Measurements from ENCODE around the gene PTPRJ.
"Not testable (repeated sequence)": the region's sequence is repeated elsewhere in the genome, so short reads cannot be mapped to it uniquely, and the experiment has no call there.

Gene PTPRJ
- 83.2 to 222 (median 151) reads per million in 9 experiments for total RNA-seq

DNA sequence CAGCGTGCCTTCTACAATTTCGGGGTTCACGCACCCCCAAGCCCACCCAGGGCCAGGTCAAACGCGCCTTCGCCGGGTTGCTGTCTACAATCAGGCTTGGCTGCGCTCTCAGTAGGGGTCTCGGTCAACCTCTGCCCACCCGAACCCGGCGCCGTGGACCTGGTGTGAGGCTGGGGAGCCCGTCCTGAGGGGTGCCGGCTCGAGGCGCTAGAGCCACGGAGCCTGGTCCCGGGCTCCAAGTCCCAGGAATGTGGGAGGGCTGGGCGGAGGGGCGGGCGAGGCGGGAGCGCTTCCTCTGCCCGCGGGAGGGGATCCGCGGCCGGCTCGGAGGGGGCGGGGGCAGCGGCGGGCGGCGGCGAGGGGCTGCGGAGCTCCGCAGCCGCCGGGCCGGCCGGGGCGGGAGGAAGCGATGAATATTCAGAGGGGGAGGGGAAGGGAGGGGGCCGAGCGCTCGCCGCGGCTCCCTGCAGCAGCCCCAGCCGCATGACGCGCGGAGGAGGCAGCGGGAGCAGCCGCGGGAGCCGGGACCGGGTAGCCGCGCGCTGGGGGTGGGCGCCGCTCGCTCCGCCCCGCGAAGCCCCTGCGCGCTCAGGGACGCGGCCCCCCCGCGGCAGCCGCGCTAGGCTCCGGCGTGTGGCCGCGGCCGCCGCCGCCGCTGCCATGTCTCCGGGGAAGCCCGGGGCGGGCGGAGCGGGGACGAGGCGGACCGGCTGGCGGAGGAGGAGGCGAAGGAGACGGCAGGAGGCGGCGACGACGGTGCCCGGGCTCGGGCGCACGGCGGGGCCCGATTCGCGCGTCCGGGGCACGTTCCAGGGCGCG, at the start of gene PTPRJ:
Gene PTPRJ (plus strand): TSS at position 472 of the 819 bp plus-strand sequence. CDS start 354 bp downstream, outside the sequence.
- Mint-ChIP-seq H3K27me3 (no peaks in the 10 kb centered on the region), H3K27ac (peak within 1 kb of the TSS; percentile 88 to 92), H3K4me1 (ENCODE audit: low read depth in 2 of 2) (peaks cover 28 to 32% of the 10 kb centered on the region in 2 donors), H3K4me3 (peak within 1 kb of the TSS; percentile 83 to 86), H3K9me3 (no peaks in the 10 kb centered on the region), H3K36me3 (ENCODE audit: insufficient read depth) (peaks cover 10% of the 10 kb centered on the region)
- DNase-seq (peak; percentile 66 to 74 (median 66)), ATAC-seq (replicated peaks) (peak; percentile 84)

DNA sequence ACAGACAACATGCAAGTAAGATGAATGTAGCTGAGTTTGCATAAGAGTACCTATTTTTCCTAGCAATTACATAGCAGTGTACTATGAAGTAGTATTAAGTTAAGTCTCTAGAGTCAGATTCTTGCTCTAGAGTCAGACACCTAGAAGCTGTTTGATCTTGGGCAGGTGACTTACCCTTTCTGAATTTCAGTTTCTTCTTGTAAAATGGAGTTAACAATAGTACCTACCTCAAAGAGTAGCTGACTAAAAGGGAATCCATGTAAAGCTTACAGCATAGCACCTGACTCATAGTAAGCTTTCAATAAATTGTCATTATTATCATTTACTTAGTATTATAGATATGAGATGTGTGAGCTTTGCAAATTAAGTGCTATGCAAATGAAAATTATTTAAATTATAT, 47.8 kb upstream of the PTPRJ start:
- no peak for DNase-seq
- Mint-ChIP-seq H3K27ac (no peak overlapping the region), H3K4me3 (no peak overlapping the region), H3K27me3 (peaks cover 0 to 5% of the 10 kb centered on the region in 2 donors), H3K9me3 (no peaks in the 10 kb centered on the region), H3K4me1 (ENCODE audit: low read depth in 2 of 2) (peaks cover 0 to 4% of the 10 kb centered on the region in 2 donors), H3K36me3 (ENCODE audit: insufficient read depth) (no peaks in the 10 kb centered on the region)
- ATAC-seq (replicated peaks), result no peak

DNA sequence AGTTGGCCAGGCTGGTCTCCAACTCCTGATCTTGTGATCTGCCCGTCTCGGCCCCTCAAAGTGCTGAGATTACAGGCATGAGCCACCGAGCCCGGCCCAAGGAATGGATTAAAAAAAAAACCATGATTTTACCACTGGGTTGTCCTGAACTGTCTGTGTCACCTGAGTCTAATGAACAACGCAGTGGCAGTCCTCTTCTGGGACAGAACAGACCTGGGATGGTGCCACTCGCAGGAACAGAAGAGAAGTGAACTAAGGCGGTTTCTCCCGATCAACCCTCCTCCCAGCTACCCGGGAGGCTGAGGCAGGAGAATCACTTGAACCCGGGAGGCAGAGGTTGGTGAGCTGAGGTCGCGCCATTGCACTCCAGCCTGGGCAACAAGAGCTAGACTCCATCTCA, 46.6 kb upstream of the PTPRJ start:
- not testable (repeated sequence) for H3K4me3 Mint-ChIP-seq; ATAC-seq (replicated peaks); H3K36me3 Mint-ChIP-seq (ENCODE audit: insufficient read depth); H3K9me3 Mint-ChIP-seq; H3K27ac Mint-ChIP-seq; H3K27me3 Mint-ChIP-seq; H3K4me1 Mint-ChIP-seq (ENCODE audit: low read depth in 2 of 2); DNase-seq

DNA sequence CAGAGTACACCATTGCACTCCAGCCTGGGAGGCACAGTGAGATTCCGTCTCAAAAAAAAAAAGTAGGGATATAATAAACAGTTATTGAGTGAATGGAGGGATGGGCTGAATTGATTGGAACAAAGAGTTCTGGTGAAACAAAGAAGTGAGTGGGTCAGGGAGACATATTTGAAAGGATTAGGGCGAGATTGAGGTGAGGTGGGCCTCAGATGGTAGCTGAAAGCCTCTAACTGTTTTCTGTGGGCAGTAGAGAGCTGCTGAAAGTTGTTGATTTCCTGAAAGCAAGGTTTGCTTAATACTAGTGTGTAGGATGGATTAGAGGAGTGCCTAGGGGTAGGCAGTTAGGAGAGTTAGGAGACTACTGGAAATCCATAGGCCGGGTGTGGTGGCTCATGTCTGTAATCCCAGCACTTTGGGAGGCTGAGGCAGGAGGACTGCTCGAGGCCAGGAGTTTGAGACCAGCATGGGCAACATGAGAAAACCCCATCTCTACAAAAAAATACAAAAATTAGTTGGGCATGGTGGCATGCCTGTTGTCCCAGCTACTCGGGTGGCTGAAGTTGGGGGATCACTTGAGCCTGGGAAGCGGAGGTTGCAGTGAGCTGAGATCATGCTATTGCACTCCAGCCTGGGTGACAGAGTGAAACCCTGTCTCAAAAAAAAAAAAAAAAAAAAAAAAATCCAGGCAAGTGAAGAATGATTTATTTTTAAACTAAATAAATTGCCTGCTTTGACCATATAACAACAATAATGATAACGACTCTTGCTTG, 41.4 kb upstream of the PTPRJ start:
- H3K4me3 Mint-ChIP-seq, result no peak overlapping the region
- peak overlapping the region; percentile 2 to 67 for H3K27ac Mint-ChIP-seq
- H3K27me3 Mint-ChIP-seq, result no peaks in the 10 kb centered on the region
- peaks cover 6% of the 10 kb centered on the region for H3K36me3 Mint-ChIP-seq (ENCODE audit: insufficient read depth)
- ATAC-seq (replicated peaks), result no peak
- peaks cover 0 to 5% of the 10 kb centered on the region in 2 donors for H3K4me1 Mint-ChIP-seq (ENCODE audit: low read depth in 2 of 2)
- DNase-seq, result no peak
- H3K9me3 Mint-ChIP-seq, result no peaks in the 10 kb centered on the region

DNA sequence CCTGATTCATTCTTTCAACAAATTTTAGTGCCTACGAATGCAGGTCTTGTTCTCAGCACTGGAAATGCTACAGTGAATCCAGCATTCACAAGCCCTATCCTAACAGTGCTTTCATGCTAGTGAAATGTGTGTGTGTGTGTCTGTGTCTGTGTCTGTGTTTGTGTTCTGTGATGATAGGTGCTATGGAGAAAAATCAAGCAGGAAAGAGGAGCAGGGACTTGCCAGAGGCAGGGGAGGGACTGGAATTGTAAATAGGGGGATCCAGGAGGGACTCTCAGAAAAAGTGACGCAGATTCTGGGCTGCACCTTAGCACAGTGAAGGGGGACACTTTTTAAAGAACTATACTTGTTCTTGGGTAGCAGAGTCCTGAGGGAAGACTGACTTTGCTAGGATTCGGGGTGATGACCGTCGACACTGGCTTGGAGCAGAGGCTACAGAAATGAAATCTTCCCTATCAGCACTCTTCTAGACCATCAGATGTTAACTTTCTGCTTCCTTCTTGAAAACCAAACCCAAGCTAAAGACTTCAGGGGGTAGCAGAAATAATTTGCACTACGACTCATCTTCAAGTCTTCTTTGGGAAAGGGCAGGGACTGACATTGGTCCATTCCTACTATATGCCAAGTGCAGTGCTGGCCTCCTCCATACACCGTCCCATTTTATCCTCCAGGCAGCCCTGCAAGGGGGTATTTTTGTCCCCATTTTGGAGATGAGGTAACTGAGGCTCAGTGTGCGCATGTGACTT, 39.3 kb upstream of the PTPRJ start:
- H3K4me1 Mint-ChIP-seq (ENCODE audit: low read depth in 2 of 2), result peaks cover 0 to 5% of the 10 kb centered on the region in 2 donors
- H3K9me3 Mint-ChIP-seq, result no peaks in the 10 kb centered on the region
- no peak overlapping the region for H3K4me3 Mint-ChIP-seq
- no peak overlapping the region for H3K27ac Mint-ChIP-seq
- ATAC-seq (replicated peaks) (no peak), DNase-seq (no peak)
- no peaks in the 10 kb centered on the region for H3K27me3 Mint-ChIP-seq
- H3K36me3 Mint-ChIP-seq (ENCODE audit: insufficient read depth), result peaks cover 6% of the 10 kb centered on the region

DNA sequence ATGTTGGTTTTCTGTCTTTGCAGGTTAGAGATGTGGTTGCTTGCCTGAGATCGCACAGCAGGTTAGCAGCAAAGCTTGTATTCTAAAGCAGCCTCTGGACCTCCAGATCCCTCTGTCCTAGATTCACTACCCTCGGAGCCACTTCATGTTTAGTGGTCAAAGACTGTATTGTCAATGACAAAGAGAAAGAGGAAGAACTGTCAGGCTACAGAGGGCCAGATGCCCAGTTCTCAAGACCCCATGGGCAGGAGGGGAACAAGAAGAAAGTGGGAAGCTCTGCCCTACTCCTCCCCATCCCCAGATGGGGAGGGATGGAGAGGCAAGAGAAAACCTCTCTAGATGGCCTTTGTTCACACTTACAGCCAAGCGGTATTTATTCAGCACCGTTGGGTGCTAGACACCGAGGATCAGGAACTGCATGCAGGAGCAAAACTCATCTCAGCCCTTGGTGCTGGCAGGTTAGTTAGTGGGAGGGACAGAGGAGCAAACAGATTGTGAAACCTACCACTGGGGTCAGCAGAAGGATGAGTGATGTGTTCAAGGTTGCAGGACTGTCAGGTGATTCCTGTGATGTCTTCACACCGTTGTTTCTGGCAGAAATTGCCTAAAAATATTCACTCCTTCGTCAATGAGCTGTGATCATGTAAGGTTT, 38.3 kb upstream of the PTPRJ start:
- H3K27ac Mint-ChIP-seq, result no peak overlapping the region
- H3K36me3 Mint-ChIP-seq (ENCODE audit: insufficient read depth), result peaks cover 6% of the 10 kb centered on the region
- no peak overlapping the region for H3K4me3 Mint-ChIP-seq
- no peaks in the 10 kb centered on the region for H3K9me3 Mint-ChIP-seq
- ATAC-seq (replicated peaks) (no peak), DNase-seq (no peak)
- no peaks in the 10 kb centered on the region for H3K27me3 Mint-ChIP-seq
- peaks cover 0 to 5% of the 10 kb centered on the region in 2 donors for H3K4me1 Mint-ChIP-seq (ENCODE audit: low read depth in 2 of 2)

DNA sequence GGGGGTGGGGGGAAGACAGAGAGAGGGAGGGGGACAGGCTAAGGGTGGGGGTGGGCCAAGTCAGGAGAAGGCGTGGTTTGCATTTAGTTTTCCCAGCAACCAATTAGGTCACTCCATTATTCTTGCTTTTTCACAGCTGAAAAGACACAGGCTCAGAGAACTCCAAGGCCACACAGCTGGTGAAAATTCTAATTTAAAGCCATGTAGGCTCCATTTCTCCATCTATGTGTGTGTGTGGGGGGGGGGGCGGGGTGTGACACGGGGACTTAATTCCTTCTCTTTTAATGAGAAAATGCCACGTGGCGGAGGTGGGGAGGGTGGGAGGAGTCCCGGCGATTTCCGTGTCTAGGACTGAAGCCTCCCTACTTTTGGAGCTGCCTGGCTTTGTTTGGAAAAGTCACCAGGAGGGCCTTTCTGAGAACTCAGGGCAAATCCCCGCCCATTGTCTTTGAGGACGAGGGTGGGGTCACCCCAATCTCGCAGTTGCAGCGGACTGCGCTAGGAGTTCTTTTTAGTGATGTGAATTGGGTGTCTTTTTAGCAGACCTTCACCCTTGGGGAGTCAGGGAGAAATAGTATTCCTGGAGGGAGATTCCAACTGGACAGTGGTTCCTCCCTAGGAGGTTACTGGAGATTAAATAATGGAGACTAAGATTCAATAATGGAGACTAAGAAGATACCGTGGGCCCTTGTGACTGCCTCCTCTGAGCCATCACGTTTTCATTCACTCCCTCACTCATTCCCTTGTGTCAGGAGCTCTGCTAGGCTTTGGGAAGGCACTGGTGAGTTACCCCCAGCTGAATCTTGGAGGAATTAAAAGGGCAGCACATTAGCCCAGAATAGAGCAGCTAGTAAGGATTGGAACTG, 36.4 kb upstream of the PTPRJ start:
- H3K36me3 Mint-ChIP-seq (ENCODE audit: insufficient read depth), result peaks cover 6% of the 10 kb centered on the region
- ATAC-seq (replicated peaks), result no peak
- H3K9me3 Mint-ChIP-seq, result no peaks in the 10 kb centered on the region
- H3K4me3 Mint-ChIP-seq, result no peak overlapping the region
- no peak for DNase-seq
- no peaks in the 10 kb centered on the region for H3K27me3 Mint-ChIP-seq
- peak overlapping the region; percentile 55 to 67 for H3K27ac Mint-ChIP-seq
- peaks cover 0 to 2% of the 10 kb centered on the region in 2 donors for H3K4me1 Mint-ChIP-seq (ENCODE audit: low read depth in 2 of 2)

DNA sequence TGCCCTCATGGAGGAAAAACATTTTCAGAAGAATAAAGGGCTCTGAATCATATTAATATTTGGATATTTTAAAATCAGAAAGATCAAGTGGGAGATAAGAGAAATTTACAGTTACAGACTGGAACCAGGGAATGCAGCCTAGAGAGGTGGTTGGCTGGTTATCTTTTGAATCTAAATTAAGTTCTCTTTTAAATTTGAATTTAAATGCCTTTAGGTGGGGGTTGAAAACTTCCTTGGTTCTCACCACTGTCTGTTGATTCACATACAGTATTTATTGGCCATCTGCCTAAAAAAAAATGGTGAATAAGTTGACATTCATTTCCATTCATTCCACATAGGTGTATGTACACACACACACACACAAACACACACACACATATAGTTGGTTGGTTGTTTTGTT, 35.7 kb upstream of the PTPRJ start:
- Mint-ChIP-seq H3K36me3 (ENCODE audit: insufficient read depth) (peaks cover 3% of the 10 kb centered on the region), H3K9me3 (no peaks in the 10 kb centered on the region), H3K27me3 (no peaks in the 10 kb centered on the region), H3K27ac (peak overlapping the region; percentile 55 to 67), H3K4me3 (no peak overlapping the region), H3K4me1 (ENCODE audit: low read depth in 2 of 2) (peaks cover 2 to 5% of the 10 kb centered on the region in 2 donors)
- no peak for DNase-seq
- no peak for ATAC-seq (replicated peaks)

DNA sequence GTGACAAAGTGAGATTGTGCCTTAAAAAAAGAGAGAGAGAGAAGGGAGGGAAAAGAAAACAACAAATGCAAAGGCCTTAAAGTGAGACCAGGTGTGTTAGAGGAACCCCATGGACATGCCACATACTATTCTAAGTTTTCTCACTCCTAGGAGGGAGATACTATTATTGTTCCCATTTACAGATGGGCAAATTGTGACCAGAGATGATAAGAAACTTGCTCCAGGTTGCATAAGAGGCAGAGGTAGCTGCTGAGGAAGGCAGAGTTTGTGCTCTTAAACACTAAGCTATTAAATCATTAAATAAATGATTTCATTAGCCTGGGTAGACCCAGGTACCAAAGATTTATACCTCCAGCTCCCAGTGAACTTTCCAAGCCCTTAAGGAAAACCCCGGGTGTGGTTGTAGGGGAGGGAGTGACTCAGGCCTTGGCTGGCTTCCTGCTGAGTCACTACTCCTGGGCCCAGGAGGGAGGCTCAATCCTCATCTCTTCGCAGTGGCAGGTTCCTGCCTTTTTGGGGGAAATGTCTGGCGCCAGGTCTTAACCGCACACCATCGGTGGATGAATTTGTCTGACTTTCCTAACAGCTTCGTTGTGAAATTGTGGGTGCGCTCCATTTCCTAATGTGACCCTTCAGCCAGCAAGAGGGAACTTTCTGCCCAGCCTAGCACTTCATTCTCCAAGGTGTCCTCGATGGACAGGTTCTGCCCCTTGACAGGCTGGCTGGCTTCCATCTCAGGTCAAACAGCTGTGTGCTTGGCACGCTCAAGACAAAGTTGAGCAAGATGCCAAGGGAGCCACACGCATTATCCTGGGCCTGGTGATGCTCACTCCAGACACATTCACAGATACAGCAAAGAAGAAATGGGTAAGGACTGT, 33.4 kb upstream of the PTPRJ start:
- peak overlapping the region; percentile 50 to 57 for H3K27ac Mint-ChIP-seq
- peaks cover 8 to 10% of the 10 kb centered on the region in 2 donors for H3K4me1 Mint-ChIP-seq (ENCODE audit: low read depth in 2 of 2)
- no peaks in the 10 kb centered on the region for H3K27me3 Mint-ChIP-seq
- no peak overlapping the region for H3K4me3 Mint-ChIP-seq
- no peak for ATAC-seq (replicated peaks)
- peaks cover 6% of the 10 kb centered on the region for H3K36me3 Mint-ChIP-seq (ENCODE audit: insufficient read depth)
- no peak for DNase-seq
- H3K9me3 Mint-ChIP-seq, result no peaks in the 10 kb centered on the region

DNA sequence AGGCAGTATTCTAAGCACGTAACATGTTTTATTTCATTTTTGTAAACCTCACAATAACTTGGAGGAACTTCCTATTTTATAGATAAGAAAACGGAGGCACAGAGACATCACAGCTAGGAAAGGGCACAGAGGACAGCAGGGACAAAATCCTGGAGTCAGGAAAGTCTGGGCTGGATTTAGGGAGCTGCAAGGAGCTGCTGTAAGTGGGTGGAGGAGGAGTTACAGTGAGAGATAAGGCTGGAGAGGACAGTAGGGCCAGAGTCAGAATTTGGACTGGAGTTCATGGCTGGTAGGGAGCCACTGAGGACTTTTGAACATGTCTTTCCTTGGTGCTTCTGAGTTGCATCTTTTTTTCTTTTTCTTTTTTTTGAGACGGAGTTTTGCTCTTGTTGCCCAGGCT, 32.2 kb upstream of the PTPRJ start:
- H3K27me3 Mint-ChIP-seq, result no peaks in the 10 kb centered on the region
- ATAC-seq (replicated peaks), result no peak
- H3K4me1 Mint-ChIP-seq (ENCODE audit: low read depth in 2 of 2), result peaks cover 8 to 10% of the 10 kb centered on the region in 2 donors
- no peak overlapping the region for H3K4me3 Mint-ChIP-seq
- peaks cover 6% of the 10 kb centered on the region for H3K36me3 Mint-ChIP-seq (ENCODE audit: insufficient read depth)
- H3K9me3 Mint-ChIP-seq, result no peaks in the 10 kb centered on the region
- H3K27ac Mint-ChIP-seq, result peak overlapping the region; percentile 49 to 90
- DNase-seq, result no peak

DNA sequence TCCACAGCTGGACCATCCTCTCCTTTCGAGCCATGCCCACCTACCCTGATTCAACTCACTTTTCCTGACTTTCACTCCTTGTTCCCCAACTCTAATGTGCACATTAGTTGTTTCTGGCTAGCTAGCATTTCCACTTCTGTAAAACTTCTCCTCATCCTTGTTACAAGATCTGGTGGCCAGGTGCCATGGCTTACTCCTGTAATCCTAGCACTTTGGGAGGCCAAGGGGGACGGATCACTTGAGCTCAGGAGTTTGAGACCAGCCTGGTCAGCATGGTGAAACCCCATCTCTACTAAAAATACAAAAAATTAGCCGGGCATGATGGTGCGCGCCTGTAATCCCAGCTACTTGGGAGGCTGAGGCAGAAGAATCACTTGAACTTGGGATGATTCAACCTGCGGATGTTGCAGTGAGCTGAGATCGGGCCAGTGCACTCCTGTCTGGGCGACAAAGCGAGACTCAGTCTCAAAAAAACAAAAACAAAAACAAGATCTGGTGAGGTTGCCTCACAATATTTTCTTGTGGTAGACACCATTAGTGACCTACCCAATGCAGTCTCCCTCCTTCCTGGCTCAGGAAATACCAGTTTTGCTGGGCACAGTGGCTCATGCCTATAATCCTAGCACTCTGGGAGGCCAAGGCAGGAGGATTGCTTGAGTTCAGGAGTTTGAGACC, 31.2 kb upstream of the PTPRJ start:
- peak overlapping the region; percentile 90 to 93 for H3K27ac Mint-ChIP-seq
- not testable (repeated sequence) for DNase-seq; ATAC-seq (replicated peaks); H3K27me3 Mint-ChIP-seq; H3K36me3 Mint-ChIP-seq (ENCODE audit: insufficient read depth); H3K9me3 Mint-ChIP-seq
- peaks cover 8 to 10% of the 10 kb centered on the region in 2 donors for H3K4me1 Mint-ChIP-seq (ENCODE audit: low read depth in 2 of 2)
- H3K4me3 Mint-ChIP-seq, result peak overlapping the region; percentile 60 to 61

Measured in effector memory CD8-positive, alpha-beta T cell (primary cell).